Measurements from ENCODE around the gene KRT14.

DNA sequence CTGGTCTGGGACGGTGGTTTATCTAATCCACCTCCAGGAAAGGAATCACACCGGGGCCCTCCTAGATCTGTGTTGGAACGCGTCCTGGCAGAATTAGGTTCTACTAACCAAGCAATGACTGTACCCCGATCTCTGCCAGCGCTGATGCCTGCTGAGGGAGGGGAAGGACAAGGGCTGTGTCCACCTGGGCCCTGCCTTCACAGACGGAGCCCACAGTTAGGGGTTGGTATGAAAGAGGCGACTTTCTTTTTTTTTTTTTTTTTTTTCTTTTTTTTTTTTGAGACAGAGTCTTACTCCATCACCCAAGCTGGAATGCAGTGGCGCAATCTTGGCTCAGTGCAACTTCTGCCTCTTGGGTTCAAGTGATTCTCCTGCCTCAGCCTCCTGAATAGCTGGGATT, 48.7 kb downstream of the KRT14 start:
- TF ChIP-seq, protein P1, sequence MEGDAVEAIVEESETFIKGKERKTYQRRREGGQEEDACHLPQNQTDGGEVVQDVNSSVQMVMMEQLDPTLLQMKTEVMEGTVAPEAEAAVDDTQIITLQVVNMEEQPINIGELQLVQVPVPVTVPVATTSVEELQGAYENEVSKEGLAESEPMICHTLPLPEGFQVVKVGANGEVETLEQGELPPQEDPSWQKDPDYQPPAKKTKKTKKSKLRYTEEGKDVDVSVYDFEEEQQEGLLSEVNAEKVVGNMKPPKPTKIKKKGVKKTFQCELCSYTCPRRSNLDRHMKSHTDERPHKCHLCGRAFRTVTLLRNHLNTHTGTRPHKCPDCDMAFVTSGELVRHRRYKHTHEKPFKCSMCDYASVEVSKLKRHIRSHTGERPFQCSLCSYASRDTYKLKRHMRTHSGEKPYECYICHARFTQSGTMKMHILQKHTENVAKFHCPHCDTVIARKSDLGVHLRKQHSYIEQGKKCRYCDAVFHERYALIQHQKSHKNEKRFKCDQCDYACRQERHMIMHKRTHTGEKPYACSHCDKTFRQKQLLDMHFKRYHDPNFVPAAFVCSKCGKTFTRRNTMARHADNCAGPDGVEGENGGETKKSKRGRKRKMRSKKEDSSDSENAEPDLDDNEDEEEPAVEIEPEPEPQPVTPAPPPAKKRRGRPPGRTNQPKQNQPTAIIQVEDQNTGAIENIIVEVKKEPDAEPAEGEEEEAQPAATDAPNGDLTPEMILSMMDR (conservative IDR thresholded peaks at IDR 0.05; ENCODE audit: low read length), result no peak
- no peak for TF ChIP-seq EZH2phosphoT487 (IDR thresholded peaks at IDR 0.05; ENCODE audit: borderline replicate concordance, low read depth, low read length)
